Measurements from ENCODE around the gene RGCC. TPM values are rescaled to one million over a fixed set of nuclear protein-coding genes. Genes with fewer than 3 reads are reported as not detected.

The RGCC gene
- polyA plus RNA-seq, 1 of the 3 experiments (the other 2 are of a cell fraction) = 0.05 TPM

DNA sequence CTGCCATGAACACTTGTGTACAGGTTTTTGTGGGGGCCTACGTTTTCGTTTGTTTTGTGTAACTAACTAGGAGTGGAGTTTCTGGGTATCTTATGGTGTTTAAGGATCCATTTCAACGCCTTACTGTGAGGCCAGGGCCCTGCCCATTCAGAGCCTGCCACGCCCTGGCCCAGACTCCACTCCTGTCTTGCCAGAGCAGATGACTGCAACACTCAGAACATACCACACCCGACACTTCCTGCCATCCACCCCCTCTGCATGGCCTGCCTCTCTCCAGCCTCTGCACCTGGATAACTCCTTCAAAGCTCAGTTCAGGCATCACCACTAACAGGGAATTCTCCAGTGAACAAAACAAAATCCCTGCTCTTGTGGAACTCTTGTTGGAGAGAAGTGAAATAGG is 43.2 kb downstream of the RGCC start:
- Histone ChIP-seq H3K36me3 (replicated peaks in 1 of 2; ENCODE audit: control insufficient read depth in 1 of 2, insufficient read depth in 2 of 2, low read length in 1 of 2) (no peaks in the 10 kb centered on the region), H3K79me2 (ENCODE audit: insufficient read depth) (no peaks in the 10 kb centered on the region), H3K27me3 (ENCODE audit: insufficient read depth) (no peaks in the 10 kb centered on the region; the same call in 1 of the 2 replicates), H4K20me1 (ENCODE audit: insufficient read depth) (no peaks in the 10 kb centered on the region), H3K4me1 (ENCODE audit: control insufficient read depth in 1 of 2, insufficient read depth in 2 of 2, low read depth in 1 of 2, low read length in 1 of 2) (no peaks in the 10 kb centered on the region), H3K27ac (ENCODE audit: low read depth in 2 of 2, low read length in 1 of 2) (no peak overlapping the region), H3K4me2 (no peak overlapping the region), H3F3A (replicated peaks; ENCODE audit: insufficient read depth) (no peaks in the 10 kb centered on the region), H3K9me2 (no peaks in the 10 kb centered on the region), H3K9me3 (no peaks in the 10 kb centered on the region), H2AFZ (ENCODE audit: low read depth) (no peak overlapping the region), H3K9ac (no peak overlapping the region), H3K4me3 (ENCODE audit: low read depth in 2 of 2, low read length in 1 of 2) (no peak overlapping the region)
- ChIA-PET CTCF (interaction anchor here (0.7 kb wide), 1 partner anchor 152 kb away, joined by 4 read pairs; no protein-coding TSS in a partner anchor), POLR2A (no interaction called here)
- 50% methylated on average over 5 of the region's 5 CpGs for WGBS (ENCODE audit: low lambda C conversion rate)
- DNase-seq = no peak
- TF ChIP-seq EZH2phosphoT487 (IDR thresholded peaks at IDR 0.05; ENCODE audit: borderline replicate concordance, low read depth) = no peak
- TF ChIP-seq RXRA (IDR thresholded peaks at IDR 0.05; ENCODE audit: borderline replicate concordance, low read depth) = no peak
- no peak for TF ChIP-seq GABPA (IDR thresholded peaks at IDR 0.05; ENCODE audit: low read depth)
- TF ChIP-seq CTCF (IDR thresholded peaks at IDR 0.05) = no peak
- TF ChIP-seq, protein P1, sequence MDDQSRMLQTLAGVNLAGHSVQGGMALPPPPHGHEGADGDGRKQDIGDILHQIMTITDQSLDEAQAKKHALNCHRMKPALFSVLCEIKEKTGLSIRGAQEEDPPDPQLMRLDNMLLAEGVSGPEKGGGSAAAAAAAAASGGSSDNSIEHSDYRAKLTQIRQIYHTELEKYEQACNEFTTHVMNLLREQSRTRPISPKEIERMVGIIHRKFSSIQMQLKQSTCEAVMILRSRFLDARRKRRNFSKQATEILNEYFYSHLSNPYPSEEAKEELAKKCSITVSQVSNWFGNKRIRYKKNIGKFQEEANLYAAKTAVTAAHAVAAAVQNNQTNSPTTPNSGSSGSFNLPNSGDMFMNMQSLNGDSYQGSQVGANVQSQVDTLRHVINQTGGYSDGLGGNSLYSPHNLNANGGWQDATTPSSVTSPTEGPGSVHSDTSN (IDR thresholded peaks at IDR 0.05) = no peak
- no peak for TF ChIP-seq JUND (IDR thresholded peaks at IDR 0.05)
- TF ChIP-seq MEF2A (IDR thresholded peaks at IDR 0.05; ENCODE audit: borderline replicate concordance, low read depth) = no peak
- TF ChIP-seq RCOR1 (IDR thresholded peaks at IDR 0.05; ENCODE audit: low read length) = no peak
- no peak for TF ChIP-seq GATA2 (CRISPR knock-in tag; IDR thresholded peaks at IDR 0.05)
- TF ChIP-seq, protein P2, sequence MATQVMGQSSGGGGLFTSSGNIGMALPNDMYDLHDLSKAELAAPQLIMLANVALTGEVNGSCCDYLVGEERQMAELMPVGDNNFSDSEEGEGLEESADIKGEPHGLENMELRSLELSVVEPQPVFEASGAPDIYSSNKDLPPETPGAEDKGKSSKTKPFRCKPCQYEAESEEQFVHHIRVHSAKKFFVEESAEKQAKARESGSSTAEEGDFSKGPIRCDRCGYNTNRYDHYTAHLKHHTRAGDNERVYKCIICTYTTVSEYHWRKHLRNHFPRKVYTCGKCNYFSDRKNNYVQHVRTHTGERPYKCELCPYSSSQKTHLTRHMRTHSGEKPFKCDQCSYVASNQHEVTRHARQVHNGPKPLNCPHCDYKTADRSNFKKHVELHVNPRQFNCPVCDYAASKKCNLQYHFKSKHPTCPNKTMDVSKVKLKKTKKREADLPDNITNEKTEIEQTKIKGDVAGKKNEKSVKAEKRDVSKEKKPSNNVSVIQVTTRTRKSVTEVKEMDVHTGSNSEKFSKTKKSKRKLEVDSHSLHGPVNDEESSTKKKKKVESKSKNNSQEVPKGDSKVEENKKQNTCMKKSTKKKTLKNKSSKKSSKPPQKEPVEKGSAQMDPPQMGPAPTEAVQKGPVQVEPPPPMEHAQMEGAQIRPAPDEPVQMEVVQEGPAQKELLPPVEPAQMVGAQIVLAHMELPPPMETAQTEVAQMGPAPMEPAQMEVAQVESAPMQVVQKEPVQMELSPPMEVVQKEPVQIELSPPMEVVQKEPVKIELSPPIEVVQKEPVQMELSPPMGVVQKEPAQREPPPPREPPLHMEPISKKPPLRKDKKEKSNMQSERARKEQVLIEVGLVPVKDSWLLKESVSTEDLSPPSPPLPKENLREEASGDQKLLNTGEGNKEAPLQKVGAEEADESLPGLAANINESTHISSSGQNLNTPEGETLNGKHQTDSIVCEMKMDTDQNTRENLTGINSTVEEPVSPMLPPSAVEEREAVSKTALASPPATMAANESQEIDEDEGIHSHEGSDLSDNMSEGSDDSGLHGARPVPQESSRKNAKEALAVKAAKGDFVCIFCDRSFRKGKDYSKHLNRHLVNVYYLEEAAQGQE (IDR thresholded peaks at IDR 0.05; ENCODE audit: low read depth, low read length) = no peak
- no peak for TF ChIP-seq EP300 (IDR thresholded peaks at IDR 0.05; ENCODE audit: borderline replicate concordance in 1 of 2, low read depth in 1 of 2, low read length in 1 of 2)
- TF ChIP-seq RFX5 (IDR thresholded peaks at IDR 0.05; ENCODE audit: low read length) = no peak
- no peak for TF ChIP-seq TAF1 (IDR thresholded peaks at IDR 0.05; ENCODE audit: borderline replicate concordance, low read depth, low read length)
- no peak for TF ChIP-seq FOXM1 (IDR thresholded peaks at IDR 0.05; ENCODE audit: low read depth)
- no peak for TF ChIP-seq NFIC (IDR thresholded peaks at IDR 0.05; ENCODE audit: borderline replicate concordance)
- TF ChIP-seq CHD2 (IDR thresholded peaks at IDR 0.05; ENCODE audit: low read length, partially characterized antibody) = no peak
- no peak for TF ChIP-seq SIN3A (IDR thresholded peaks at IDR 0.05; ENCODE audit: borderline replicate concordance, low read depth, low read length)
- no peak for TF ChIP-seq TEAD4 (IDR thresholded peaks at IDR 0.05; ENCODE audit: borderline replicate concordance, insufficient read depth)
- TF ChIP-seq NRF1 (IDR thresholded peaks at IDR 0.05; ENCODE audit: low read depth, low read length) = no peak
